RWPE1 (cell line): ENCODE measurements around the gene C16orf90.

Experiments used
- CTCF ChIA-PET: fragments of 350-600 bp; sonication (Branson Sonifier 250); formaldehyde crosslinking; extraction: SDS; loops from one replicate; lab custom pipeline; 2021; lab: Yijun Ruan, JAX
- POLR2A ChIA-PET: fragments of 400-600 bp; formaldehyde crosslinking; extraction: SDS; loops from one replicate; lab custom pipeline; 2020; ENCODE audit warnings: antibody characterized with exemption; ENCODE audit not compliant: low non-redundant PET; lab: Yijun Ruan, JAX
- DNase-seq: peaks from one replicate; pipeline ENCODE4 v3.0.0; 2012; ENCODE audit warnings: low spot score
- H3K27ac ChIP-seq: fragments of 450-650 bp; 2 replicates; pipeline ENCODE4 v1.5.1; 2017
- CTCF ChIP-seq: fragments of 450-650 bp; conservative IDR thresholded peaks from 2 replicates; pipeline ENCODE4 v1.5.1; 2017; ENCODE audit warnings: low read depth, mild to moderate bottlenecking

C16orf90 gene

GRCh38 chr16:3457434-3458252, 37.6 kb downstream of the C16orf90 start:
- peak overlapping the region; percentile 86 for H3K27ac ChIP-seq
- DNase-seq, result peak; percentile 98
- peak; percentile 28 for TF ChIP-seq CTCF
- CTCF ChIA-PET, result no interaction called here
- POLR2A ChIA-PET, result interaction anchor here (0.5 to 0.8 kb wide), 2 partner anchors 13 to 79 kb away, joined by 3 to 5 read pairs; no protein-coding TSS in a partner anchor

DNA sequence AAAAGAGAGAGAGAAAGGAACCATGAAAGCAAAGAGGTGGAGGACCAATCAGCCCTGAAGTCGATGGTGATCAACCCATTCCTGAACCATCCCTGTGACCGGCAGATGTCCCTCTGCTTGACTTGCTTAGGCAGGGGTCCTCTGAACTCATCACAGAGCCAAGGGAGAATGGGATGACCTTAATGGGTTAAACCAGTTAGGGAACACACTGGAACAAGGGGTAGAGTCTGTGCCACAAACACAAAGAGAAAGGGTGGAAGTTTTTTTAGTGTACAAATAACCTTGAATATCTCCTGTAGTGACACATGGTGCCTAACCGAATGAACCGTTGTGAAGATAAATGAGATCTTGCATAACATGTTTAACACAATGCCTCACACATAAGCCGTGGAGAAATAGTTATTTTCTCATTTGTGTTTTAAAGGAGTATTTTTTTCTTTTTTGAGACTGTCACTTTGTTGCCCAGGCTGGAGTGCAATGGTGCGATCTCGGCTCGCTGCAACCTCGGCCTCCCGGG, 40.6 kb downstream of the C16orf90 start:
- no peak for DNase-seq
- no peak overlapping the region for H3K27ac ChIP-seq
- ChIA-PET CTCF (no interaction called here), POLR2A (no interaction called here)
- TF ChIP-seq CTCF, result no peak

GRCh38 chr16:3454093-3454492, 41.2 kb downstream of the C16orf90 start:
- DNase-seq, result no peak
- CTCF ChIA-PET, result interaction anchor here (0.5 kb wide), 1 partner anchor 391 kb away, joined by 6 read pairs; no protein-coding TSS in a partner anchor
- no peak overlapping the region for H3K27ac ChIP-seq

GRCh38 chr16:3444032-3444388, 51.3 kb downstream of the C16orf90 start:
- CTCF ChIA-PET, result no interaction called here
- peak; percentile 68 for DNase-seq
- TF ChIP-seq CTCF, result no peak
- POLR2A ChIA-PET, result interaction anchor here (1.3 kb wide), 1 partner anchor 13 kb away, joined by 5 read pairs; no protein-coding TSS in a partner anchor
- H3K27ac ChIP-seq, result peak overlapping the region; percentile 76

More at GRCh38 chr16:3454093-3454492, 41.2 kb downstream of the C16orf90 start:
- TF ChIP-seq CTCF, result no peak
- POLR2A ChIA-PET, result no interaction called here
